ENCODE results near the gene ATL2.

The ATL2 gene

DNA sequence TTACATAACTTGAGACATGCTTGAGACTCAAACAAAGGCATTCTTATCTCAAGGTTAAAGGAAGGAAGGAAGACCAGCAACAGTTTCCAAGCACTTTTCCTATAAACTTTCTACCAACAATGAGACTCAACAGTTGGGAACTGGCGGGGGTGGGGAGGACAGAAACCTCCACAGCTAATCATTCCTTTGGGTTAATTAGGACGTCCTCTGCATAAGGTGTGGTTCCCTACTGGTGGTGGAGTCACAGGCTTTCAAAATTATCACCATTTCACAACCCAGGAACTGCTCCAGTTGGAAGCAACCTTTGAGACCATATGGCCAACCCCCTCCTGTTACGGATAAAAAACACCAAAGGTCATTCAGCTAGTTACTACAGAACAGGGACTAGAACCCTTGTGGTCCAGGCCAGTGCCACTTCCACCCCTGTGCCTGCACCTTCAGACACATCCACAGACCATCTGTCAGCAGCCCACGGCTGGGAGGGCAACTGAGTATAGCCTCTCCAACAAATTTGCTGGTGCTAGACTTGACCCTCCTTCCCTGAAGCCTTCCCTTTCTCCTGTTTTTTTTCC, 30.1 kb upstream of the ATL2 start:
- CTCF ChIA-PET = interaction anchor here (1.0 to 1.4 kb wide), 2 partner anchors 23 to 301 kb away, joined by 3 read pairs; no protein-coding TSS in a partner anchor
- POLR2A ChIA-PET = no interaction called here

DNA sequence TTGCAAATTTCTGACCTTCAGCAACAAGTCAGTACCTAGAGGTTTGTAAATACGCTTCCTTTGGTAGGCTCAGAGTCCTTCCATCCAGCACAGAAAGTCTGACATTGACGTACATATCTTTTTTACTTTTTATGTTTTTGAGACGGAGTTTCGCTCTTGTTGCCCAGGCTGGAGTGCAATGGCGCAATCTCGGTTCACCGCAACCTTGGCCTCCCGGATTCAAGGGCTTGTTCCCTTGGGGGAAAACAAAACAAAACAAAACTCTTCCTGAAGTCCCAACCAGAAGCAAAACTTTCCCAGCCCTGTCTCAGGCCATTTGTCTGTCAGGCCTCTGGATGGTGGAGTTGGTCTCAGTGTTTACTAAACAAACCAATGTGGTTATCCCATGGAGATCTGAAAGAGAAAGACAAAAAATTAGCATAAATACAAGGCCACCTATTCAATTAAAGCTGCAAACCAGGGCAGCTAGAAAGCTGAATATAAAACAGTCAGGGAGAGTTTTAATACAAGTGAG, 29.6 kb upstream of the ATL2 start:
- POLR2A ChIA-PET = no interaction called here
- DNase-seq (ENCODE audit: extremely low spot score) = no peak
- TF ChIP-seq, protein P1, sequence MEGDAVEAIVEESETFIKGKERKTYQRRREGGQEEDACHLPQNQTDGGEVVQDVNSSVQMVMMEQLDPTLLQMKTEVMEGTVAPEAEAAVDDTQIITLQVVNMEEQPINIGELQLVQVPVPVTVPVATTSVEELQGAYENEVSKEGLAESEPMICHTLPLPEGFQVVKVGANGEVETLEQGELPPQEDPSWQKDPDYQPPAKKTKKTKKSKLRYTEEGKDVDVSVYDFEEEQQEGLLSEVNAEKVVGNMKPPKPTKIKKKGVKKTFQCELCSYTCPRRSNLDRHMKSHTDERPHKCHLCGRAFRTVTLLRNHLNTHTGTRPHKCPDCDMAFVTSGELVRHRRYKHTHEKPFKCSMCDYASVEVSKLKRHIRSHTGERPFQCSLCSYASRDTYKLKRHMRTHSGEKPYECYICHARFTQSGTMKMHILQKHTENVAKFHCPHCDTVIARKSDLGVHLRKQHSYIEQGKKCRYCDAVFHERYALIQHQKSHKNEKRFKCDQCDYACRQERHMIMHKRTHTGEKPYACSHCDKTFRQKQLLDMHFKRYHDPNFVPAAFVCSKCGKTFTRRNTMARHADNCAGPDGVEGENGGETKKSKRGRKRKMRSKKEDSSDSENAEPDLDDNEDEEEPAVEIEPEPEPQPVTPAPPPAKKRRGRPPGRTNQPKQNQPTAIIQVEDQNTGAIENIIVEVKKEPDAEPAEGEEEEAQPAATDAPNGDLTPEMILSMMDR (IDR thresholded peaks at IDR 0.05; ENCODE audit: control extremely low read depth, extremely low read depth, low read depth, missing control alignments) = no peak
- CTCF ChIA-PET = interaction anchor here (1.0 to 1.5 kb wide), 3 partner anchors 13 to 302 kb away, joined by 3 to 4 read pairs (median 3); no protein-coding TSS in a partner anchor

More for the DNA sequence above, 30.1 kb upstream of the ATL2 start:
- TF ChIP-seq, protein P1 (IDR thresholded peaks at IDR 0.05; ENCODE audit: control extremely low read depth, extremely low read depth, low read depth, missing control alignments) = no peak
- no peak for DNase-seq (ENCODE audit: extremely low spot score)

DNA sequence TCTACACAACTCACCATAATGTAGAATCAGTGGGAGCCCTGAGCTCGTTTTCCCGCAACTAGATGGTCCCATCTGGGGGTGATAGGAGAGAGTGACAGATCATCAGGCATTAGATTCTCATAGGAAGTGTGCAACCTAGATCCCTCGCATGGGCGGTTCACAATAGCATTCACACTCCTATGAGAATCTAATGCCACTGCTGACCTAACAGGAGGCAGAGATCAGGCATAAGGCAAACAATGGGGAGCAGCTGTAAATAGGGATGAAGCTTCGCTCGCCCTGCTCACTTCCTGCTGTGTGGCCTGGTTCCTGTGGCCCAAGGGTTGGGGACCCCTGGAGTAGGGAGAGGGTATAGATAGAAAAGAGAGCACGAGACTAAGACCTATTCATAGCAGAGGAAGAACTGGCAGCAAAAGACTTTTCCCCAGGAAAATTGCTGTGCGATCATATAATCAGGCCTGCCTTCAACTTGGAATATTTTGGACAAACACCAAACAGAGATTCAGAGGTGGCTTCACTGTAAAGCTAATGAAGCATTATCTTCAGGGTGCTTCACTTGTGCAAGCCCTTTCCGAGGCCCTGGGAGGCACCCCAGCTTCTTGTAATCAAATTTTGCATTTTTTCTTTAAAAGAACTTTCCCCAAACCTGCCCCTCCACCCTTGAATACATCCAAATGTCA, 29.0 kb upstream of the ATL2 start:
- CTCF ChIA-PET = interaction anchor here (1.0 to 1.6 kb wide), 6 partner anchors 10 to 302 kb away, joined by 3 to 4 read pairs (median 3); no protein-coding TSS in a partner anchor

DNA sequence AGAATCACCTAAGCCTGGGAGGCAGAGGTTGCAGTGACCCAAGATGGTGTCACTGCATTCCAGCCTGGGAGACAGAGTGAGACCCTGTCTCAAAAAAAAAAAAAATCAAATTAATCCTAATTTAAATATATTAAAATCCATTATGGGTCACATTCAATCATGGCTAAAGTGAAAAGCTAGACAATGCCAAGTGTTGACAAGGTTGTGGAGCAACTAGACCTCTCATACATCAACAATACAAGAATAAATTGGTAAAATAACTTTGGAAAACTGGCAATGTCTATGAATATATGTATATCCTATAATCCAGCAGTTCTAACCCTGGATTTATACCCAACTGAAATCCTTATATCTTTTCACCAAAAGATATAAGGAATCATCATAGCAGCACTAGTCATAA, 23.4 kb upstream of the ATL2 start:
- TF ChIP-seq, protein P1 (IDR thresholded peaks at IDR 0.05; ENCODE audit: control extremely low read depth, extremely low read depth, low read depth, missing control alignments) = no peak
- POLR2A ChIA-PET = no interaction called here
- CTCF ChIA-PET = interaction anchor here (1.3 to 2.6 kb wide), 4 partner anchors 9 to 108 kb away, joined by 4 to 9 read pairs (median 6); no protein-coding TSS in a partner anchor
- DNase-seq (ENCODE audit: extremely low spot score) = no peak

More for the DNA sequence above, 29.0 kb upstream of the ATL2 start:
- DNase-seq (ENCODE audit: extremely low spot score) = no peak
- TF ChIP-seq, protein P1 (IDR thresholded peaks at IDR 0.05; ENCODE audit: control extremely low read depth, extremely low read depth, low read depth, missing control alignments) = no peak
- POLR2A ChIA-PET = no interaction called here

DNA sequence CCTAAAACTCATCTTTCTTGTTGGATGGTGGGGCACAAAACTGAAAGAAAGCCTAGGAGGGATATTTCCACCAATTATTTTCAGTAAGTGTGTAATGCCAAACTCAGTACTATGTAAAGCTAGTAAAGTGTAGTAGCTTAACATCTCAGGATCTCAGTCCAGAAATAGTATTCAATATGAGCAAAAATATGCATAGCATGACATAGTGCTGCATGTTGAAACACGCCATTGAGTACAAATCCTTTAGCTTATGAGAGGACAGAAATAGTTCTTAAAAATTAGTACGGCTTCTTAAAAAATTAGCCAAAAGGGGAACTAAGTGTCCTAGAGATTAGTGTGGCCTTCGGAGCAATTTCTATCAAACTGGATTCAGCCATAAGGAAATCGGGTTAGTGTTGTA, 21.7 kb upstream of the ATL2 start:
- DNase-seq (ENCODE audit: extremely low spot score) = no peak
- TF ChIP-seq, protein P1 (IDR thresholded peaks at IDR 0.05; ENCODE audit: control extremely low read depth, extremely low read depth, low read depth, missing control alignments) = no peak
- POLR2A ChIA-PET = no interaction called here
- CTCF ChIA-PET = interaction anchor here (1.0 to 1.4 kb wide), 3 partner anchors 20 to 23 kb away, joined by 3 read pairs; no protein-coding TSS in a partner anchor

DNA sequence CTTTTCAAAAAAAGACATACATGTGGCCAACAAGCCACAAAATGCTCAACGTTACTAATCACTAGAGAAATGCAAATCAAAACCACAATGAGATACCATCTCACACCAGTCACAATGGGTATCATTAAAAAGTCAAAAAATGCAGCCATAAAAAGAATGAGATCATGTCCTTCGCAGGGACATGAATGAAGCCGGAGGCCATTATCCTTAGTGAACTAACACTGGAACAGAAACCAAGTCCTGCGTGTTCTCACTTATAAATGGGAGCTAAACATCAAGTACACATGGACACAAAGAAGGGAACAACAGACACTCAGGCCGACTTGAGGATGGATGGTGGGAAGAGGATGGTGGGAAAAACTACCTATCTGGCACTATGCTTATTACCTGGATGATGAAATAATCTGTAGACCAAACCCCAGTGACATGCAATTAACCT, 17.8 kb upstream of the ATL2 start:
- DNase-seq (ENCODE audit: extremely low spot score) = no peak
- POLR2A ChIA-PET = no interaction called here
- TF ChIP-seq, protein P1 (IDR thresholded peaks at IDR 0.05; ENCODE audit: control extremely low read depth, extremely low read depth, low read depth, missing control alignments) = no peak

More for the DNA sequence above, 17.8 kb upstream of the ATL2 start:
- CTCF ChIA-PET = interaction anchor here (1.5 kb wide), 1 partner anchor 19 kb away, joined by 5 read pairs; the partner anchor contains the start of gene ATL2

Measured in GM10248 (cell line).